ENCODE results near the gene MRPL10. TPM values are rescaled to one million over a fixed set of nuclear protein-coding genes. Genes with fewer than 3 reads are reported as not detected.
A peak's percentile ranks its signal among the peaks of the same experiment; 100 is the strongest.

MRPL10 gene
- total RNA-seq, 1 donor from 2014 or later: 36.4 TPM

DNA sequence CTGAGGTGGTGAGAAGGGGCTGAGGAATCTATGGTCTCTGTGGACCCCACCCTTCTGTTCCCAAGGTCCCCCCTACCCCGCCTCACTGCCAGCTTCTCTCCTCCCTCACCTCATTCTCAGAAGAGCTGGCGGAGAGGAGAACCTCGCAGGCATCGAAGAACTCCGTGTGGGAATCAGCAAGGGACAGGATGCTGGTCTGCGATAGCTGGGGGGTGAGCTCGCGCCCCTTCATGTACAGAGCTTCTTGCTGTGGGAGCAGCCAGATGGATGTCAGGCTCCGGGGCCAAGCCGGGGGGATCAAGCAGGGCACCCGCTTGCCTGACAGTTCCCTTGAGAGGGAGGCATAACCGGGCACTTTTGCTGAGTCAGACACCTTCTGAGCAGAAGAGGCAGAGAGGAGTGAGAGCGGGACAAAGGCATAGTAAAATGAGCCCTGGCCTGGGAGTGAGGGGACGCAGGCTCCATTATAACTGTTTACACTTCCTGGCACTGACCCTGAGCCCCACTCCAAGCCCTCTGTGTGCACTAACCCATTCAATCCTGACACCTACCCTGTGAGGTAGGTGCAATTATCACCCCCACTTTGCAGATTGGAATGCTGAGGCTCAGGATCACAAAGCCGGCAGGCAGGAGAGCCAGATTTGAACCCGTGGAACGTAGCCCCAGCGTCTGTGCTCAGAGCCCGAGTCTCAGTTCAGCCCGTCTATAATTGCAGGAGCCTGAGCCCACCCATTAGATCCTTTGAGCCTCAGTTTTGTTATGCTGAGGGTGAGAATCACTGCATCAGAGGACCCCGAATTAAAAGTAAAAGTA is 16.0 kb downstream of the MRPL10 start:
- no peak for ATAC-seq (ENCODE audit: low read depth)
- no peak overlapping the region for H3K27ac Mint-ChIP-seq
- DNase-seq: no peak
- intact Hi-C loops (cut with micrococcal nuclease): no loop called here
- peaks cover 3% of the 10 kb centered on the region for H3K4me1 Mint-ChIP-seq
- CTCF ChIA-PET: no interaction called here
- H3K36me3 Mint-ChIP-seq (ENCODE audit: low read depth): peaks cover 84% of the 10 kb centered on the region
- no peaks in the 10 kb centered on the region for H3K27me3 Mint-ChIP-seq
- no peaks in the 10 kb centered on the region for H3K9me3 Mint-ChIP-seq
- POLR2A ChIA-PET: interaction anchor here (1.3 kb wide), 1 partner anchor 26 kb away, joined by 3 read pairs; the partner anchor contains the start of gene SCRN2
- no peak overlapping the region for H3K4me3 Mint-ChIP-seq
- TF ChIP-seq, protein P1, sequence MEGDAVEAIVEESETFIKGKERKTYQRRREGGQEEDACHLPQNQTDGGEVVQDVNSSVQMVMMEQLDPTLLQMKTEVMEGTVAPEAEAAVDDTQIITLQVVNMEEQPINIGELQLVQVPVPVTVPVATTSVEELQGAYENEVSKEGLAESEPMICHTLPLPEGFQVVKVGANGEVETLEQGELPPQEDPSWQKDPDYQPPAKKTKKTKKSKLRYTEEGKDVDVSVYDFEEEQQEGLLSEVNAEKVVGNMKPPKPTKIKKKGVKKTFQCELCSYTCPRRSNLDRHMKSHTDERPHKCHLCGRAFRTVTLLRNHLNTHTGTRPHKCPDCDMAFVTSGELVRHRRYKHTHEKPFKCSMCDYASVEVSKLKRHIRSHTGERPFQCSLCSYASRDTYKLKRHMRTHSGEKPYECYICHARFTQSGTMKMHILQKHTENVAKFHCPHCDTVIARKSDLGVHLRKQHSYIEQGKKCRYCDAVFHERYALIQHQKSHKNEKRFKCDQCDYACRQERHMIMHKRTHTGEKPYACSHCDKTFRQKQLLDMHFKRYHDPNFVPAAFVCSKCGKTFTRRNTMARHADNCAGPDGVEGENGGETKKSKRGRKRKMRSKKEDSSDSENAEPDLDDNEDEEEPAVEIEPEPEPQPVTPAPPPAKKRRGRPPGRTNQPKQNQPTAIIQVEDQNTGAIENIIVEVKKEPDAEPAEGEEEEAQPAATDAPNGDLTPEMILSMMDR (IDR thresholded peaks at IDR 0.05): no peak

DNA sequence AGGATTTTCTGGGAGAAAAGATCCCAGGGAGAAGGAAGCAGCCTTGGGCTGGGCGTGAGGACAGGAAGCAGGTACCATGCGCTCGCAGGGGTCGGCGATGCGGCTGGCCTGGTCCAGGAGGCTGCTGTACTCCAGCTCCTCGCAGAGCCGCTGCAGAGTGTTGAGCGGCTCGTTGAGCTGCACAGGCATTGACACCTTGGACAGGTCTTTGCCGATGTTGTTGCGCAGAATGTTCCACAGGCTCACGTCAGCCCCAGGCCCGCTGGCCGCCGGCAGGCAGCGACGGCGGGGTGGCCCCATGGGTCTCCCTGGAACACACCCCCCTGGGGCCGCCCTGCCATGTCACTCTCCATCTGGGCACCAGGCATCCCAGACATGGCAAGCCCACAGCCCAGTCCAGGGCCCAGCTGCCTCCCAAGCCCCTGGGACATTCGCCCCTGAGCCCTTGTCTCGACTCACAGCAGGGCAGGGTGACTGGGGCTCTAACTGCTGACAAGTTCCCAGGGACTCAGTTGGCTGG is 17.8 kb downstream of the MRPL10 start:
- Mint-ChIP-seq H3K27me3 (no peaks in the 10 kb centered on the region), H3K4me1 (no peaks in the 10 kb centered on the region), H3K4me3 (no peak overlapping the region), H3K27ac (no peak overlapping the region), H3K9me3 (no peaks in the 10 kb centered on the region), H3K36me3 (ENCODE audit: low read depth) (peaks cover 92% of the 10 kb centered on the region)
- ChIA-PET POLR2A (interaction anchor here (0.5 kb wide), 1 partner anchor 1789 kb away, joined by 9 read pairs; no protein-coding TSS in a partner anchor), CTCF (no interaction called here)
- ATAC-seq (ENCODE audit: low read depth) (no peak), DNase-seq (no peak)
- TF ChIP-seq, protein P1 (IDR thresholded peaks at IDR 0.05): no peak
- intact Hi-C loops (cut with micrococcal nuclease): no loop called here

DNA sequence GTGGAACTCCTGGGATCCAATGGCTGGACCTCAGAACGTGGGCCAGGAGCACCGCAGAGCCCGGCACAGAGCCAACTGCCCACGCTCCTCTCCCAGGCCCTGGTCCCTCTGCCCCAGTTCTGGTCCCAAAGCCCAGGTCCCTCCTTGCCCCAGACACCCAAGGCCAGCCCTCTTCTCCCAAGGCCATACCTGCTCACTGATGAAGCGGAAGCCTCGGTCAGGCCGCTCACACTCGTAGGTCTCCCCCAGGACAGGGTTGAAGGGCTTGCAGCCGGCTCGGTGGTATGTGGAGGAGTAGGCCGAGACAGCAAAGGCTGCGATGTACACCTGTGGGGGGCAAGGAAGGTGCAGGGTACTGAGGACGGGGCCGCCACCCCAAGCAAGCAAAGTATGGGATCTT is 18.3 kb downstream of the MRPL10 start:
- Mint-ChIP-seq H3K4me3 (no peak overlapping the region), H3K4me1 (no peaks in the 10 kb centered on the region), H3K27me3 (no peaks in the 10 kb centered on the region), H3K36me3 (ENCODE audit: low read depth) (peaks cover 92% of the 10 kb centered on the region), H3K9me3 (no peaks in the 10 kb centered on the region), H3K27ac (no peak overlapping the region)
- no peak for DNase-seq
- intact Hi-C loops (cut with micrococcal nuclease): no loop called here
- POLR2A ChIA-PET: no interaction called here
- no peak for ATAC-seq (ENCODE audit: low read depth)
- TF ChIP-seq, protein P1 (IDR thresholded peaks at IDR 0.05): no peak
- CTCF ChIA-PET: no interaction called here

DNA sequence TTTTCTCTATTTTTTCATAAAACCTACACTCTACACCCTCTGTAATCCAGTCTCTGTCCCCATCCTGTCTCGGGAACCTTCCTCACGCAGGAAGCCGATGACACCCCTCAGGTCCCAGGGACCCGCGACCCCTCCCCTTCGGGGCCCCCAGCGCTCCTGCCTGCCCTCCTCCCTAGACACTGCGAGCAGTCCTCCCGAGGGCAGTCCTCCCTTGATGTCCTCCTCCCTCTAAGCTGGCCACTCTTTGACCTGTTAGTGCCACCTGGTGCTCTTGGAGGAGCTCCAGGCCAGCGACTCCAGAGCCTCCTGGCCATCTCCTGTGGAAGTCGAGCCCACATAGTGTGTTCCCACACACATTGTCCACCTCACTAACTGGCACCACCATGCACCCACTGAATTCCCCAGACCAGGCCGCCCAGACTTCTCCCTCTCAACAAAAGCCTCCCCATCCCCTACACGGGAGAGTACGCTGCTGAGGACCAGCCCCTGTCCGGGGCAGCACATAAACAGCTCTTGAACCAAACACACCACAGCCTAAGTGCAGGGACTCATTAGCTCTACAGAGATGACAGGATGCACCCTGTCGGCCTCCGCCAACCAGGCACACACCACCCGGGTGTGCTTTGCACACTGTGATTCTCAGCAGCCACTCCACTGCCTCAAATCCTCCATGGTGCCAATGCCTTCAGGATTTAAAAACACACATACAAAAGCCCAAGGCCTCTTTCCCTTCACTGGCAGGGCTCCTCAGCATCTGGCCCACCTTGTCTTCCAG is 19.0 kb downstream of the MRPL10 start:
- Mint-ChIP-seq H3K9me3 (no peaks in the 10 kb centered on the region), H3K27me3 (no peaks in the 10 kb centered on the region), H3K36me3 (ENCODE audit: low read depth) (peaks cover 91% of the 10 kb centered on the region), H3K4me3 (no peak overlapping the region), H3K4me1 (no peaks in the 10 kb centered on the region), H3K27ac (no peak overlapping the region)
- TF ChIP-seq, protein P1 (IDR thresholded peaks at IDR 0.05): no peak
- DNase-seq (no peak), ATAC-seq (ENCODE audit: low read depth) (no peak)
- ChIA-PET CTCF (no interaction called here), POLR2A (no interaction called here)
- intact Hi-C loops (cut with micrococcal nuclease): no loop called here

DNA sequence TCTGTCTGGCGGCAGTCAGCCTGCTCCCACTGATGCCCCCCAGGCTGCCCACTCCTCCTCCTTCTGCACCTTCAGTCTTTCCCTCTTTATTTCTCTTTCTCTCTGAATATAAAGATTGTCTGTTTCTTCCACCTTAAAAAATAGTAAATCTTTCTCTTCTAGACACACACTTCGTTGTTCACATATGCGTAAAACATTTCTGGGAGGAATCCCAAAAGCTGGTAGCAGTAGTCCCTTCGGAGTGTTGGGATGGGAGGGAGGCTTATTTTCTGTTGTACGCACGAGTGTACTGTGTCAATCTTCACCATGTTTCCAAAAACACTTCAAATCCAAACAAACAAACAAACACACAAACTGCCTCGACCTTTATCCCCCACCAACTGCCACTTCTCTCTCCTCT is 19.6 kb downstream of the MRPL10 start:
- ATAC-seq (ENCODE audit: low read depth): no peak
- CTCF ChIA-PET: no interaction called here
- H3K27ac Mint-ChIP-seq: peak overlapping the region; percentile 11

More for the DNA sequence above, 19.6 kb downstream of the MRPL10 start:
- TF ChIP-seq, protein P1 (IDR thresholded peaks at IDR 0.05): no peak
- Mint-ChIP-seq H3K36me3 (ENCODE audit: low read depth) (peaks cover 90% of the 10 kb centered on the region), H3K4me1 (no peaks in the 10 kb centered on the region), H3K4me3 (no peak overlapping the region), H3K9me3 (no peaks in the 10 kb centered on the region), H3K27me3 (no peaks in the 10 kb centered on the region)
- DNase-seq: no peak
- POLR2A ChIA-PET: interaction anchor here (0.7 kb wide), 1 partner anchor 10 kb away, joined by 14 read pairs; no protein-coding TSS in a partner anchor
- intact Hi-C loops (cut with micrococcal nuclease): no loop called here

All from activated B cell treated with CpG ODN at 0.5 μM for 24 hours (primary cell).